ENCODE measurements around the gene GLIS1. TPM values are rescaled to one million over a fixed set of nuclear protein-coding genes. Genes with fewer than 3 reads are reported as not detected.

Gene GLIS1
- polyA plus RNA-seq, 1 donor (not counting 4 experiments of a cell fraction or from before 2014, with no cell fraction given): not detected

DNA sequence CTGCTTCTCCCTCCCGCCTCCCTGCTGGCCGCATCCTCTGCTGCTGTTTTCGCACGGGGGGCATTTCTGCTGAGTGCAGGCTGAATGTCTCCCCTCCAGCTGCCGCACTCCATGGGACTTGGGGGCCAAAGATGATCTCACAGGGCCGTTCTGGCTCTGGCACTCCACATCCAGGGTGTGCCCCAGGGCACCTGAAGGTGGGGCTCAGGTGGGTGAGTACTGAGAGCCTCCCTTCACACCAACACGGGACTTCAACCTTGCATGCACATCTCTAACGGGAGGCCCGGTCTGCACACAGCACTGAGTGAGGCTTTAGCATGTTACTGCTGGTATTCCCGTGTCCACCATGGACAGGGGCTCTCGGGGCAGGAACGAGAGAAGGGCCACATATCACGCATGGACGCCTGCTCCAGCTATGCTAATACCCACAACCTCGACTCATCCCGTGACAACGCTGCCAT lies 190.9 kb downstream of the GLIS1 start:
- FAIRE-seq: no peak

DNA sequence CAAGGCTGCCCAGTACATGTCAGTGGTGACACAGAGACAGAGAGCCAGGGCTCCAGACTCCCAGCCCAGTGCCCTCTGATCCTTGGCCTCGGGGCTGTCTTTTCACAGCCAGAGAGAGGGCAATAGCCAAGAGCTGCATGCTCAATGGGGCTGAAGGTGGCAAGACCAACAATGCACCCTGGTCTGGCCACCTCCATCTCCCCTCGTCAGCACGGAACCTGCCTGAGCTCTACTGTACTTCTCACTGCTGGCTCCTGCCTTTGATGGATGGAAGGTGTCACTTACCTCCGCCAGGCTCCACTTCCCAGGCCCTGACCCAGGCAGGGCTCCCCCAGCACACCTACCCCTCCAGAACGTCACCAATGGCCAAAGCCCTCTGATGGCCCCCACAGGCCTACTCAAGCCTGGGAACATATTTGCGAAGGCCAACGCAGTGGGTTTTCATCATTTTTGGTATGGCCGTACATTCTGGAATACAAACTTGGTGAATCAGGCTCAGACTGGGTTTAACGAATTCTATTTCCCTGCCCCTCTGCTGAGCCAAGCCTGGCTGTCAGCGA lies 191.7 kb downstream of the GLIS1 start:
- no peaks in the 10 kb centered on the region for H3K9me3 ChIP-seq (ENCODE audit: control insufficient read depth, low read depth, low read length)
- dilution Hi-C loops (cut with MboI; ENCODE audit: extremely low pct_ligation_motif_present, low sequenced_read_pairs): no loop called here
- H3K4me1 ChIP-seq (ENCODE audit: control insufficient read depth, extremely low read depth, insufficient read depth, low read length): no peaks in the 10 kb centered on the region
- H3K79me2 ChIP-seq (ENCODE audit: control insufficient read depth, insufficient read depth, low read length): no peaks in the 10 kb centered on the region
- no peak for FAIRE-seq
- no peak overlapping the region for H3K4me3 ChIP-seq (ENCODE audit: control insufficient read depth in 2 of 3, extremely low read depth in 1 of 3, insufficient read depth in 2 of 3, low read depth in 1 of 3, low read length in 3 of 3)
- H3K36me3 ChIP-seq (ENCODE audit: control insufficient read depth in 2 of 2, extremely low read depth in 1 of 2, insufficient read depth in 2 of 2, low read length in 2 of 2): no peaks in the 10 kb centered on the region
- no peaks in the 10 kb centered on the region for H3K9me1 ChIP-seq (ENCODE audit: control insufficient read depth, extremely low read depth, insufficient read depth, low read length)
- H3K9ac ChIP-seq (ENCODE audit: control insufficient read depth, extremely low read depth, insufficient read depth, low read length): no peak overlapping the region
- no peak overlapping the region for H3K27ac ChIP-seq (ENCODE audit: control insufficient read depth, insufficient read depth, low read length)
- H4K20me1 ChIP-seq (ENCODE audit: control insufficient read depth, extremely low read depth, insufficient read depth, low read length): peaks cover 2% of the 10 kb centered on the region
- DNase-seq (ENCODE audit: low read depth, low spot score): no peak
- TF ChIP-seq, protein P1, sequence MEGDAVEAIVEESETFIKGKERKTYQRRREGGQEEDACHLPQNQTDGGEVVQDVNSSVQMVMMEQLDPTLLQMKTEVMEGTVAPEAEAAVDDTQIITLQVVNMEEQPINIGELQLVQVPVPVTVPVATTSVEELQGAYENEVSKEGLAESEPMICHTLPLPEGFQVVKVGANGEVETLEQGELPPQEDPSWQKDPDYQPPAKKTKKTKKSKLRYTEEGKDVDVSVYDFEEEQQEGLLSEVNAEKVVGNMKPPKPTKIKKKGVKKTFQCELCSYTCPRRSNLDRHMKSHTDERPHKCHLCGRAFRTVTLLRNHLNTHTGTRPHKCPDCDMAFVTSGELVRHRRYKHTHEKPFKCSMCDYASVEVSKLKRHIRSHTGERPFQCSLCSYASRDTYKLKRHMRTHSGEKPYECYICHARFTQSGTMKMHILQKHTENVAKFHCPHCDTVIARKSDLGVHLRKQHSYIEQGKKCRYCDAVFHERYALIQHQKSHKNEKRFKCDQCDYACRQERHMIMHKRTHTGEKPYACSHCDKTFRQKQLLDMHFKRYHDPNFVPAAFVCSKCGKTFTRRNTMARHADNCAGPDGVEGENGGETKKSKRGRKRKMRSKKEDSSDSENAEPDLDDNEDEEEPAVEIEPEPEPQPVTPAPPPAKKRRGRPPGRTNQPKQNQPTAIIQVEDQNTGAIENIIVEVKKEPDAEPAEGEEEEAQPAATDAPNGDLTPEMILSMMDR (optimal IDR thresholded peaks at IDR 0.05 in 1 of 3, IDR thresholded peaks at IDR 0.05 in 1 of 3, conservative IDR thresholded peaks at IDR 0.05 in 1 of 3; ENCODE audit: extremely low read depth in 1 of 3, insufficient read depth in 2 of 3, low read length in 3 of 3): no peak
- TF ChIP-seq EZH2 (IDR thresholded peaks at IDR 0.05; ENCODE audit: low read length): no peak
- H2AFZ ChIP-seq (ENCODE audit: control insufficient read depth, low read length): no peak overlapping the region
- no peak overlapping the region for H3K4me2 ChIP-seq (ENCODE audit: control insufficient read depth, extremely low read depth, insufficient read depth, low read depth, low read length)
- peaks cover 7% of the 10 kb centered on the region for H3K27me3 ChIP-seq (ENCODE audit: control insufficient read depth, extremely low read depth, insufficient read depth, low read length)

More for the DNA sequence above, 190.9 kb downstream of the GLIS1 start:
- Histone ChIP-seq H3K9me3 (ENCODE audit: control insufficient read depth, low read depth, low read length) (no peaks in the 10 kb centered on the region), H3K79me2 (ENCODE audit: control insufficient read depth, insufficient read depth, low read length) (no peaks in the 10 kb centered on the region), H3K9me1 (ENCODE audit: control insufficient read depth, extremely low read depth, insufficient read depth, low read length) (no peaks in the 10 kb centered on the region), H3K27ac (ENCODE audit: control insufficient read depth, insufficient read depth, low read length) (no peak overlapping the region), H4K20me1 (ENCODE audit: control insufficient read depth, extremely low read depth, insufficient read depth, low read length) (peaks cover under 1% of the 10 kb centered on the region), H3K9ac (ENCODE audit: control insufficient read depth, extremely low read depth, insufficient read depth, low read length) (no peak overlapping the region), H3K4me2 (ENCODE audit: control insufficient read depth, extremely low read depth, insufficient read depth, low read depth, low read length) (no peak overlapping the region), H3K4me3 (ENCODE audit: control insufficient read depth in 2 of 3, extremely low read depth in 1 of 3, insufficient read depth in 2 of 3, low read depth in 1 of 3, low read length in 3 of 3) (no peak overlapping the region), H2AFZ (ENCODE audit: control insufficient read depth, low read length) (no peak overlapping the region), H3K27me3 (ENCODE audit: control insufficient read depth, extremely low read depth, insufficient read depth, low read length) (peaks cover 7% of the 10 kb centered on the region), H3K36me3 (ENCODE audit: control insufficient read depth in 2 of 2, extremely low read depth in 1 of 2, insufficient read depth in 2 of 2, low read length in 2 of 2) (no peaks in the 10 kb centered on the region), H3K4me1 (ENCODE audit: control insufficient read depth, extremely low read depth, insufficient read depth, low read length) (no peaks in the 10 kb centered on the region)
- TF ChIP-seq, protein P1 (optimal IDR thresholded peaks at IDR 0.05 in 1 of 3, IDR thresholded peaks at IDR 0.05 in 1 of 3, conservative IDR thresholded peaks at IDR 0.05 in 1 of 3; ENCODE audit: extremely low read depth in 1 of 3, insufficient read depth in 2 of 3, low read length in 3 of 3): no peak
- TF ChIP-seq EZH2 (IDR thresholded peaks at IDR 0.05; ENCODE audit: low read length): no peak
- dilution Hi-C loops (cut with MboI; ENCODE audit: extremely low pct_ligation_motif_present, low sequenced_read_pairs): no loop called here
- DNase-seq (ENCODE audit: low read depth, low spot score): no peak

Data from keratinocyte (primary cell).